Measurements from ENCODE around the gene BFSP1.

BFSP1 gene

GRCh38 chr20:17522528-17522927 is 8.7 kb downstream of the BFSP1 start:
- H3K4me1 Mint-ChIP-seq, result peaks cover 5% of the 10 kb centered on the region
- peaks cover 9% of the 10 kb centered on the region for H3K27me3 Mint-ChIP-seq
- H3K36me3 Mint-ChIP-seq, result no peaks in the 10 kb centered on the region
- H3K9me3 Mint-ChIP-seq, result no peaks in the 10 kb centered on the region
- H3K27ac Mint-ChIP-seq, result no peak overlapping the region
- ATAC-seq (ENCODE audit: low read depth) (no peak), DNase-seq (ENCODE audit: low spot score in 2 of 2) (no peak)
- H3K4me3 Mint-ChIP-seq, result no peak overlapping the region

- H3K27ac Mint-ChIP-seq, result no peak overlapping the region
- H3K4me1 Mint-ChIP-seq, result peaks cover 3% of the 10 kb centered on the region
- DNase-seq (ENCODE audit: low spot score in 2 of 2) (no peak), ATAC-seq (ENCODE audit: low read depth) (no peak)
- no peak overlapping the region for H3K4me3 Mint-ChIP-seq
- H3K9me3 Mint-ChIP-seq, result no peaks in the 10 kb centered on the region
- H3K27me3 Mint-ChIP-seq, result peaks cover 5% of the 10 kb centered on the region
- no peaks in the 10 kb centered on the region for H3K36me3 Mint-ChIP-seq
These were observed 10.6 kb downstream of the BFSP1 start for GRCh38 chr20:17520583-17520982.

- DNase-seq (ENCODE audit: low spot score in 2 of 2), result no peak
- no peak overlapping the region for H3K27ac Mint-ChIP-seq
- no peaks in the 10 kb centered on the region for H3K36me3 Mint-ChIP-seq
- H3K4me1 Mint-ChIP-seq, result peaks cover 3% of the 10 kb centered on the region
- H3K4me3 Mint-ChIP-seq, result no peak overlapping the region
- no peak for ATAC-seq (ENCODE audit: low read depth)
- no peaks in the 10 kb centered on the region for H3K9me3 Mint-ChIP-seq
- peaks cover 5% of the 10 kb centered on the region for H3K27me3 Mint-ChIP-seq
These were observed 11.4 kb downstream of the BFSP1 start for GRCh38 chr20:17519606-17520285.

GRCh38 chr20:17518339-17519052 is 12.7 kb downstream of the BFSP1 start:
- H3K27ac Mint-ChIP-seq, result no peak overlapping the region
- peak; percentile 39 for ATAC-seq (ENCODE audit: low read depth)
- H3K36me3 Mint-ChIP-seq, result no peaks in the 10 kb centered on the region
- no peak overlapping the region for H3K4me3 Mint-ChIP-seq
- H3K4me1 Mint-ChIP-seq, result peaks cover 3% of the 10 kb centered on the region
- no peaks in the 10 kb centered on the region for H3K9me3 Mint-ChIP-seq
- H3K27me3 Mint-ChIP-seq, result peaks cover 8% of the 10 kb centered on the region
- no peak for DNase-seq (ENCODE audit: low spot score in 2 of 2)

- peaks cover 10% of the 10 kb centered on the region for H3K27me3 Mint-ChIP-seq
- ATAC-seq (ENCODE audit: low read depth), result no peak
- no peak overlapping the region for H3K27ac Mint-ChIP-seq
These were observed 16.1 kb downstream of the BFSP1 start for GRCh38 chr20:17515053-17515452.

GRCh38 chr20:17513939-17514338 is 17.2 kb downstream of the BFSP1 start:
- Mint-ChIP-seq H3K4me3 (no peak overlapping the region), H3K27me3 (peaks cover 10% of the 10 kb centered on the region), H3K4me1 (peaks cover 5% of the 10 kb centered on the region), H3K36me3 (no peaks in the 10 kb centered on the region), H3K9me3 (no peaks in the 10 kb centered on the region), H3K27ac (no peak overlapping the region)
- ATAC-seq (ENCODE audit: low read depth) (no peak), DNase-seq (ENCODE audit: low spot score in 2 of 2) (no peak)

More at GRCh38 chr20:17515053-17515452, 16.1 kb downstream of the BFSP1 start:
- no peak for DNase-seq (ENCODE audit: low spot score in 2 of 2)
- H3K9me3 Mint-ChIP-seq, result no peaks in the 10 kb centered on the region
- H3K36me3 Mint-ChIP-seq, result no peaks in the 10 kb centered on the region
- H3K4me1 Mint-ChIP-seq, result peaks cover 5% of the 10 kb centered on the region
- no peak overlapping the region for H3K4me3 Mint-ChIP-seq

- DNase-seq (ENCODE audit: low spot score in 2 of 2), result no peak
- H3K9me3 Mint-ChIP-seq, result no peaks in the 10 kb centered on the region
- ATAC-seq (ENCODE audit: low read depth), result no peak
- no peak overlapping the region for H3K4me3 Mint-ChIP-seq
- H3K4me1 Mint-ChIP-seq, result peaks cover 2% of the 10 kb centered on the region
- no peaks in the 10 kb centered on the region for H3K36me3 Mint-ChIP-seq
- no peak overlapping the region for H3K27ac Mint-ChIP-seq
- peaks cover 9% of the 10 kb centered on the region for H3K27me3 Mint-ChIP-seq
These were observed 19.8 kb downstream of the BFSP1 start for GRCh38 chr20:17511401-17511800.

GRCh38 chr20:17510548-17510947 is 20.6 kb downstream of the BFSP1 start:
- DNase-seq (ENCODE audit: low spot score in 2 of 2) (no peak), ATAC-seq (ENCODE audit: low read depth) (no peak)
- Mint-ChIP-seq H3K4me1 (peaks cover 3% of the 10 kb centered on the region), H3K36me3 (no peaks in the 10 kb centered on the region), H3K27ac (no peak overlapping the region), H3K4me3 (no peak overlapping the region), H3K9me3 (no peaks in the 10 kb centered on the region), H3K27me3 (peaks cover 9% of the 10 kb centered on the region)

GRCh38 chr20:17508756-17509155 is 22.4 kb downstream of the BFSP1 start:
- Mint-ChIP-seq H3K9me3 (no peaks in the 10 kb centered on the region), H3K4me3 (no peak overlapping the region), H3K36me3 (no peaks in the 10 kb centered on the region), H3K27me3 (peaks cover 7% of the 10 kb centered on the region), H3K4me1 (peaks cover 10% of the 10 kb centered on the region), H3K27ac (no peak overlapping the region)
- ATAC-seq (ENCODE audit: low read depth) (no peak), DNase-seq (ENCODE audit: low spot score in 2 of 2) (no peak)

GRCh38 chr20:17507531-17507930 is 23.6 kb downstream of the BFSP1 start:
- Mint-ChIP-seq H3K4me3 (no peak overlapping the region), H3K27ac (no peak overlapping the region), H3K27me3 (peaks cover 2% of the 10 kb centered on the region), H3K4me1 (peaks cover 10% of the 10 kb centered on the region), H3K36me3 (no peaks in the 10 kb centered on the region), H3K9me3 (no peaks in the 10 kb centered on the region)
- DNase-seq (ENCODE audit: low spot score in 2 of 2) (no peak), ATAC-seq (ENCODE audit: low read depth) (no peak)

- H3K27ac Mint-ChIP-seq, result no peak overlapping the region
- H3K4me1 Mint-ChIP-seq, result peaks cover 10% of the 10 kb centered on the region
- ATAC-seq (ENCODE audit: low read depth) (no peak), DNase-seq (ENCODE audit: low spot score in 2 of 2) (no peak)
- H3K9me3 Mint-ChIP-seq, result no peaks in the 10 kb centered on the region
- no peak overlapping the region for H3K4me3 Mint-ChIP-seq
- peaks cover 5% of the 10 kb centered on the region for H3K27me3 Mint-ChIP-seq
- no peaks in the 10 kb centered on the region for H3K36me3 Mint-ChIP-seq
These were observed 24.1 kb downstream of the BFSP1 start for GRCh38 chr20:17507032-17507431.

GRCh38 chr20:17505636-17506517 is 25.3 kb downstream of the BFSP1 start:
- Mint-ChIP-seq H3K27ac (peak overlapping the region; percentile 60), H3K27me3 (peaks cover 5% of the 10 kb centered on the region), H3K36me3 (no peaks in the 10 kb centered on the region), H3K4me1 (peaks cover 8% of the 10 kb centered on the region), H3K9me3 (no peaks in the 10 kb centered on the region), H3K4me3 (peak overlapping the region; percentile 89)
- no peak for DNase-seq (ENCODE audit: low spot score in 2 of 2)
- ATAC-seq (ENCODE audit: low read depth), result no peak

GRCh38 chr20:17504898-17505635 is 26.1 kb downstream of the BFSP1 start:
- no peaks in the 10 kb centered on the region for H3K9me3 Mint-ChIP-seq
- peaks cover 5% of the 10 kb centered on the region for H3K27me3 Mint-ChIP-seq
- no peaks in the 10 kb centered on the region for H3K36me3 Mint-ChIP-seq
- H3K27ac Mint-ChIP-seq, result peak overlapping the region; percentile 60
- peak; percentile 55 to 56 for DNase-seq (ENCODE audit: low spot score in 2 of 2)
- peak; percentile 80 for ATAC-seq (ENCODE audit: low read depth)
- peaks cover 8% of the 10 kb centered on the region for H3K4me1 Mint-ChIP-seq
- H3K4me3 Mint-ChIP-seq, result peak overlapping the region; percentile 89

Data from memory B cell (primary cell).